Tibial nerve (tissue), 4 donors: ENCODE results near the gene SIGLECL1. TPM values are rescaled to one million over a fixed set of nuclear protein-coding genes. Genes with fewer than 3 reads are reported as not detected.

Experiments
- DNase-seq, 2 donors: peaks; one replicate each; pipeline ENCODE4 v3.0.0-alpha.2; 2019; ENCODE audit warnings: low spot score in 2 of 2
- H3K27ac ChIP-seq, 4 donors: fragments of 200-600 bp; sonication (generic) in 3 of 4; one replicate each; pipeline ENCODE4 v1.5.1; 2017 to 2019; ENCODE audit warnings: mild to moderate bottlenecking in 1 of 4
- H3K27me3 ChIP-seq, 2 donors: fragments of 200-600 bp; sonication (generic) in 1 of 2; one replicate each; pipeline versions ENCODE4 v1.5.1 to v1.6.0; 2017 to 2019
- H3K36me3 ChIP-seq, 3 donors: fragments of 200-600 bp; sonication (generic); one replicate each; pipeline ENCODE4 v1.5.1; 2018 to 2019
- H3K4me1 ChIP-seq, 4 donors: fragments of 200-600 bp; sonication (generic) in 3 of 4; one replicate each; pipeline ENCODE4 v1.5.1; 2017 to 2019
- H3K4me3 ChIP-seq, 4 donors: fragments of 200-600 bp; sonication (generic) in 3 of 4; one replicate each; pipeline ENCODE4 v1.5.1; 2017 to 2019; ENCODE audit warnings: mild to moderate bottlenecking in 1 of 4, moderate library complexity in 1 of 4
- H3K9me3 ChIP-seq, 4 donors: fragments of 200-600 bp; sonication (generic) in 3 of 4; one replicate each; pipeline ENCODE4 v1.5.1; 2017 to 2019
- CTCF ChIP-seq, 5 experiments: fragments of 200-600 bp in 3 of 5; fragments of 450-650 bp in 2 of 5; sonication (generic) in 3 of 5; IDR thresholded peaks; one replicate each; pipeline ENCODE4 v1.5.1; 2016 to 2019; ENCODE audit warnings: antibody characterized with exemption in 5 of 5, mild to moderate bottlenecking in 3 of 5, moderate library complexity in 2 of 5
- EP300 ChIP-seq, 2 donors: sonication (generic); formaldehyde crosslinking; IDR thresholded peaks; one replicate each; pipeline ENCODE4 v1.6.1; 2017; ENCODE audit warnings: antibody characterized with exemption in 2 of 2, mild to moderate bottlenecking in 1 of 2
- POLR2A ChIP-seq, 2 donors: fragments of 450-650 bp; IDR thresholded peaks; one replicate each; pipeline ENCODE4 v1.6.1; 2017; ENCODE audit warnings: antibody characterized with exemption in 2 of 2, mild to moderate bottlenecking in 2 of 2, moderate library complexity in 2 of 2
- WGBS, 2 donors: methylation state at CpG; one replicate each; pipeline ENCODE4 v1.1.5; 2018; 5-methylcytosine and 5-hydroxymethylcytosine counted together
- small RNA-seq: library from RNA; depleted of rRNA; stranded (forward); fragments of <200 nt; gene quantifications from one replicate; pipeline ENCODE3, GENCODE V24; 2016
- total RNA-seq, 4 donors: library from RNA; depleted of rRNA; stranded (reverse); fragments of >200 nt; gene quantifications; one replicate each; pipeline ENCODE4 v1.1.0, GENCODE V29; 2016

The SIGLECL1 gene
- total RNA-seq, 4 donors from 2014 or later, result not detected

GRCh38 chr19:51311351-51312257, 60.7 kb downstream of the SIGLECL1 start, which contains the start of gene IGLON5:
Gene IGLON5, plus strand, starts transcription at chr19:51311644. Its CDS starts 204 bp downstream, at chr19:51311848.
- WGBS, 2 donors, result 6 to 18% methylated on average over 6 to 14 of the region's 76 CpGs
- H3K27me3 ChIP-seq, result peaks cover 0 to 41% of the 10 kb centered on the region in 2 donors
- DNase-seq, result no peak
- peaks cover 0 to 33% (median 0%) of the 10 kb centered on the region in 4 donors for H3K9me3 ChIP-seq
- no peak within 1 kb of the TSS for H3K4me3 ChIP-seq
- no peak within 1 kb of the TSS for H3K27ac ChIP-seq
- TF ChIP-seq POLR2A (IDR thresholded peaks at IDR 0.05) (no peak), EP300 (IDR thresholded peaks at IDR 0.05) (no peak), CTCF (IDR thresholded peaks at IDR 0.05) (no peak)
- H3K4me1 ChIP-seq, result no peaks in the 10 kb centered on the region
- H3K36me3 ChIP-seq, result no peaks in the 10 kb centered on the region

- Histone ChIP-seq H3K27ac (no peak overlapping the region), H3K36me3 (no peaks in the 10 kb centered on the region), H3K4me3 (no peak overlapping the region), H3K4me1 (no peaks in the 10 kb centered on the region), H3K27me3 (peaks cover 0 to 21% of the 10 kb centered on the region in 2 donors), H3K9me3 (peaks cover 0 to 15% (median 0%) of the 10 kb centered on the region in 4 donors)
- WGBS, 2 donors, result 66% methylated on average over 7 to 8 of the region's 8 CpGs
- DNase-seq, result no peak
- TF ChIP-seq CTCF (IDR thresholded peaks at IDR 0.05) (no peak), POLR2A (IDR thresholded peaks at IDR 0.05) (no peak), EP300 (IDR thresholded peaks at IDR 0.05) (no peak)
Measured at GRCh38 chr19:51316688-51317087, 65.8 kb downstream of the SIGLECL1 start.

- H3K36me3 ChIP-seq, result no peaks in the 10 kb centered on the region
- H3K9me3 ChIP-seq, result peaks cover 0 to 15% (median 0%) of the 10 kb centered on the region in 4 donors
- 87 to 92% methylated on average over 3 of the region's 3 CpGs for WGBS, 2 donors
- DNase-seq, result no peak
- no peaks in the 10 kb centered on the region for H3K4me1 ChIP-seq
- peaks cover 0 to 14% of the 10 kb centered on the region in 2 donors for H3K27me3 ChIP-seq
- no peak overlapping the region for H3K4me3 ChIP-seq
- no peak overlapping the region for H3K27ac ChIP-seq
- no peak for TF ChIP-seq POLR2A (IDR thresholded peaks at IDR 0.05)
- TF ChIP-seq CTCF (IDR thresholded peaks at IDR 0.05), result no peak
- TF ChIP-seq EP300 (IDR thresholded peaks at IDR 0.05), result no peak
Measured at GRCh38 chr19:51317376-51317775, 66.5 kb downstream of the SIGLECL1 start.

GRCh38 chr19:51317968-51318367, 67.1 kb downstream of the SIGLECL1 start:
- no peak for DNase-seq
- no peak for TF ChIP-seq POLR2A (IDR thresholded peaks at IDR 0.05)
- no peak for TF ChIP-seq EP300 (IDR thresholded peaks at IDR 0.05)
- TF ChIP-seq CTCF (IDR thresholded peaks at IDR 0.05), result no peak
- Histone ChIP-seq H3K9me3 (peaks cover 0 to 15% (median 0%) of the 10 kb centered on the region in 4 donors), H3K4me1 (no peaks in the 10 kb centered on the region), H3K27me3 (peaks cover 0 to 9% of the 10 kb centered on the region in 2 donors), H3K36me3 (no peaks in the 10 kb centered on the region), H3K27ac (no peak overlapping the region), H3K4me3 (no peak overlapping the region)
- 67 to 94% methylated on average over 1 of the region's 1 CpG for WGBS, 2 donors

Small RNA genes lying within 50 kb of the gene (small RNA-seq; reads per million reads assigned to genes)
- not detected for gene MIR8074

Other genes with a start within 250 kb of the SIGLECL1 start
- gene KLK8, start 249.5 kb upstream of the SIGLECL1 start, total RNA-seq, result 1 to 10 TPM in 3 of 4 donors, not detected in 1; 1.6 to 2.2 (median 1.9) TPM
- gene KLK10, start 231.4 kb upstream of the SIGLECL1 start, total RNA-seq, result 1 to 10 TPM in 2 of 4 donors, under 1 TPM in 1, not detected in 1; 0.22 to 3.1 (median 1.4) TPM
- 1 to 10 TPM in 1 of 4 donors, not detected in 3; 1.3 TPM for gene KLK11, start 224.5 kb upstream of the SIGLECL1 start, total RNA-seq
- not detected for gene KLK12, start 216.1 kb upstream of the SIGLECL1 start, total RNA-seq
- under 1 TPM in 1 of 4 donors, not detected in 3; 0.63 TPM for gene KLK13, start 186.0 kb upstream of the SIGLECL1 start, total RNA-seq
- not detected for gene KLK14, start 168.2 kb upstream of the SIGLECL1 start, total RNA-seq
- gene CTU1, start 142.7 kb upstream of the SIGLECL1 start, total RNA-seq, result 10 to 100 TPM in 3 of 4 donors, 1 to 10 TPM in 1; 7.4 to 25.5 (median 18.3) TPM
- gene SIGLEC9, start 126.2 kb upstream of the SIGLECL1 start, total RNA-seq, result 10 to 100 TPM in 1 of 4 donors, 1 to 10 TPM in 3; 4.2 to 18.0 (median 5.0) TPM
- 1 to 10 TPM in 2 of 4 donors, under 1 TPM in 2; 0.42 to 7.5 (median 1.1) TPM for gene SIGLEC7, start 108.8 kb upstream of the SIGLECL1 start, total RNA-seq
- 10 to 100 TPM in 1 of 4 donors, 1 to 10 TPM in 3; 2.9 to 27.0 (median 8.9) TPM for gene CD33, start 26.0 kb upstream of the SIGLECL1 start, total RNA-seq
- gene IGLON5, start 60.6 kb downstream of the SIGLECL1 start, total RNA-seq, result under 1 TPM in 1 of 4 donors, not detected in 3; 0.30 TPM
- gene VSIG10L, start 91.1 kb downstream of the SIGLECL1 start, total RNA-seq, result 1 to 10 TPM in 3 of 4 donors, under 1 TPM in 1; 0.44 to 3.7 (median 2.1) TPM
- gene ETFB, start 115.3 kb downstream of the SIGLECL1 start, total RNA-seq, result 100 to 1,000 TPM in 3 of 4 donors, 10 to 100 TPM in 1; 73.2 to 118 (median 101) TPM
- not detected for gene CLDND2, start 117.9 kb downstream of the SIGLECL1 start, total RNA-seq
- 1 to 10 TPM in 2 of 4 donors, not detected in 2; 3.6 to 3.9 TPM for gene NKG7, start 121.6 kb downstream of the SIGLECL1 start, total RNA-seq
- not detected for gene LIM2, start 136.9 kb downstream of the SIGLECL1 start, total RNA-seq
- under 1 TPM in 1 of 4 donors, not detected in 3; 0.63 TPM for gene C19orf84, start 139.5 kb downstream of the SIGLECL1 start, total RNA-seq
- 10 to 100 TPM in 2 of 4 donors, 1 to 10 TPM in 2; 2.1 to 21.9 (median 7.3) TPM for gene SIGLEC10, start 166.6 kb downstream of the SIGLECL1 start, total RNA-seq
- gene SIGLEC8, start 207.4 kb downstream of the SIGLECL1 start, total RNA-seq, result 1 to 10 TPM in 1 of 4 donors, under 1 TPM in 3; 0.20 to 5.5 (median 0.87) TPM
- gene CEACAM18, start 227.5 kb downstream of the SIGLECL1 start, total RNA-seq, result not detected